ENCODE data around the gene PROX1. TPM values are rescaled to one million over a fixed set of nuclear protein-coding genes. Genes with fewer than 3 reads are reported as not detected.

Gene PROX1
- total RNA-seq, 1 experiment from 2014 or later, result 0.06 TPM

DNA sequence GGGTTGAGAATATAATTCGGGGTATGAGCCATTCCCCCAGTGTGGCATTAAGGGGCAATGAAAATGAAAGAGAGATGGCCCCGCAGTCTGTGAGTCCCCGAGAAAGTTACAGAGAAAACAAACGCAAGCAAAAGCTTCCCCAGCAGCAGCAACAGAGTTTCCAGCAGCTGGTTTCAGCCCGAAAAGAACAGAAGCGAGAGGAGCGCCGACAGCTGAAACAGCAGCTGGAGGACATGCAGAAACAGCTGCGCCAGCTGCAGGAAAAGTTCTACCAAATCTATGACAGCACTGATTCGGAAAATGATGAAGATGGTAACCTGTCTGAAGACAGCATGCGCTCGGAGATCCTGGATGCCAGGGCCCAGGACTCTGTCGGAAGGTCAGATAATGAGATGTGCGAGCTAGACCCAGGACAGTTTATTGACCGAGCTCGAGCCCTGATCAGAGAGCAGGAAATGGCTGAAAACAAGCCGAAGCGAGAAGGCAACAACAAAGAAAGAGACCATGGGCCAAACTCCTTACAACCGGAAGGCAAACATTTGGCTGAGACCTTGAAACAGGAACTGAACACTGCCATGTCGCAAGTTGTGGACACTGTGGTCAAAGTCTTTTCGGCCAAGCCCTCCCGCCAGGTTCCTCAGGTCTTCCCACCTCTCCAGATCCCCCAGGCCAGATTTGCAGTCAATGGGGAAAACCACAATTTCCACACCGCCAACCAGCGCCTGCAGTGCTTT lies 9.4 kb downstream of the PROX1 start:
- no peak for DNase-seq (ENCODE audit: low read depth)

DNA sequence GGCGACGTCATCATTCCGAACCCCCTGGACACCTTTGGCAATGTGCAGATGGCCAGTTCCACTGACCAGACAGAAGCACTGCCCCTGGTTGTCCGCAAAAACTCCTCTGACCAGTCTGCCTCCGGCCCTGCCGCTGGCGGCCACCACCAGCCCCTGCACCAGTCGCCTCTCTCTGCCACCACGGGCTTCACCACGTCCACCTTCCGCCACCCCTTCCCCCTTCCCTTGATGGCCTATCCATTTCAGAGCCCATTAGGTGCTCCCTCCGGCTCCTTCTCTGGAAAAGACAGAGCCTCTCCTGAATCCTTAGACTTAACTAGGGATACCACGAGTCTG lies 10.0 kb downstream of the PROX1 start:
- no peak for DNase-seq (ENCODE audit: low read depth)

DNA sequence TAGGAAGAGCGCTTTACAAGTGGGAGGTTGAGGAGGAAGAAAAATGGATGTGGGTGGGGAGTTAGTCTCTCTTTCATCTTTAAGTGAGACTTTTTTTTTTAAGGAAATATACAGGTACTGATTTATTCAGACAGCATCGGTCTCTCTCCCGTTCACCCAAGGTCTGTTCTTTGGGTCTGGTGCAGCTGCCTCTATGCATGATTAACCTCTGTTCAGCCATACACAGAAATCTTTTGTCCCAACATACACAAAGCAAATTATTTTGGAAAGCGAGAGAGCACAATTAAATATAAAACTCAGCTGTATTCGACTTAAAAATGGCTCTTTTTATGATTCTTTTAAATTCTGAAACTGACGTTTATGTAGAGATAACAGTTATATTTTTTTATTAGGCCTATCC lies 11.0 kb downstream of the PROX1 start:
- DNase-seq (ENCODE audit: low read depth), result no peak

DNA sequence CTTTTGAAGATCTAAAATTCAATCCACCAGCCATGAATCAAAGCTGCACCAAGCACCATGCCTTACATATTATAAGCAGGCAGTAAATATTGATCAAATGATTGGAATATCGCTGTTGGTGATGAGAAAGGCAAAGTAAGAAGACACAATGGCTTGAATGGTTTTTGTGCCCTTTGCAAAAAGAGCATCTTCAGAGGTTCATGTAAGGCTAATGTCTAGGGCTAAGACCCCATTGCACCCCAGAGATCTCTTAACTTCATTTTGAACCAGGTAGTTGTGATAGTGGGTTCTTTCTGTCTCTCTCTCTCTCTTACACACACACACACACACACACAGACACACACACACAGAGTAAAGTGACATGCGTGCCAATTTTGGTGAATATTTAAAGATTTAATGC lies 12.0 kb downstream of the PROX1 start:
- no peak for DNase-seq (ENCODE audit: low read depth)

DNA sequence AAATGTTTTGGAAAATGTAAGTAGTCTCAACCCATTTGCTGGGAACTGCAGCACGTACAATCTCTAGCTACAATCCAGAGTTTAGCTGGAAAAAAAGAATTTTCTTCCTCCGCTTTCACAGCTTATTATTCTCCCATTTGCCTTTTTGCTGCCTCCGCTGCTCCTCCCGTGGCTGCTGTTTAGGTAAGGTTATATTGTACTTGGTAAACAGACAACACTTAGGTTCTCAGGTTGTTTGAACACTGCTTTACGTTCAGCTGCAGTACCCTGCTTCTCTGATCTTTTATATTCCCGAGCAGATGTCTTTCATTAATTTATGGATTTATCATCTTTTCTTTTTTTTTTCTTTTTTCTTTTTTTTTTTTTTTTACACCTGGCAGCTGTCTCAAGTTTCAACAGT lies 14.3 kb downstream of the PROX1 start:
- DNase-seq (ENCODE audit: low read depth), result no peak

DNA sequence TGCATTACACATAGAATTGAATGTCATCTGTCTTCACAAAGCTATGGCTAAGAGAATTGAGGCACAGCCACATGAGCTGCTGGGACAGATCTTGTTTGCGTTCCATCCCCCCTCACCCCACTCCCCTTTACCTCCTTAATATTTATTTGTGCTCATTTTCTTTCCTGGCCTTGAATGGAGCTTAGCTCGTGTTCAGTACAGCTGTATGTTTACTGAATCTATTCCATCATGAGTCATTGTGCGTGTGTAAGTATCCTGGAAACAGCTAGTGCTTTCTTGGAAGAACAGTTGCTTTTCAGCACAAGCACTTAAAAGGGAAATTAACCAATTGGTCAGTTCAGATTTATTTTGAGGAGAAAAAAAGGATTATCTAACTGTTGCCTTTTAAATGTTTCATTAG lies 14.7 kb downstream of the PROX1 start:
- DNase-seq (ENCODE audit: low read depth), result peak; percentile 40

DNA sequence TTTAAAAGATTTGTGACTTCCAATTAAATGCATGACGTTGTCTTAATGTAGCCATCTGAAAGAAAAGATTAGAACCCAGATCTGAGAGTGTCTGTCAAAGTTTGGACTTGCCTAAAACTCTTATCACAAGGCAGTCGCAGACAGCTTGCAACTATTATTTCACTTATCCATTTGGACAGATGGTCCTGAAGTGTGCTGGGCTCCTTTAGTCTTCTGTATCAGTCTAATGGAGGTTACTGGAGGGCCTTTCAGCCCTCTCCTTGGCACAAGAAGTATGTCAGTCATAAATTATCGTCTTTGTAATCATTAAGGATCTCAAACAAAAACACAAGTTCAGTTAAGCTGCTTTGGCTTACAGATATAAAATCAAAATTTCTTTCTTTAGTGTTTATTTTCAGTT lies 15.5 kb downstream of the PROX1 start:
- DNase-seq (ENCODE audit: low read depth), result no peak

DNA sequence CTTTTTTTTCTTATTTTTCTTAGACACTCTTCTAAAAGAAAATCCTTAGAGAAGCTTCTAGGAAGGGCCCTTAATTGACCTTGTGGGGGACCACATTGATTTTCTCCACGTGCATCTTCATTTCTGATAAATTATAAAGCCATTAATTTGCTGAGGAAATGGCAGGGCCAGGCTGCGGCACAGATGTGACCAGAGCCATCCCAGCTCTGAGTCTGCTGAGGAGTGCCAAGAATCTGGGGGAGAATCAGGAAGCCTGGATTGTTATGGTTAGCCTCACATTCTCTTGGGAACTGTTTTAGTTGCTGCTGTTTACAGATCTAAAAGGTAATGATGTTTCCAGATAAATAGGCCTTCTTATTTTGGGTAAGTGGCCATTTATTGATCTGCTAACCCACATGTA lies 16.2 kb downstream of the PROX1 start:
- no peak for DNase-seq (ENCODE audit: low read depth)

DNA sequence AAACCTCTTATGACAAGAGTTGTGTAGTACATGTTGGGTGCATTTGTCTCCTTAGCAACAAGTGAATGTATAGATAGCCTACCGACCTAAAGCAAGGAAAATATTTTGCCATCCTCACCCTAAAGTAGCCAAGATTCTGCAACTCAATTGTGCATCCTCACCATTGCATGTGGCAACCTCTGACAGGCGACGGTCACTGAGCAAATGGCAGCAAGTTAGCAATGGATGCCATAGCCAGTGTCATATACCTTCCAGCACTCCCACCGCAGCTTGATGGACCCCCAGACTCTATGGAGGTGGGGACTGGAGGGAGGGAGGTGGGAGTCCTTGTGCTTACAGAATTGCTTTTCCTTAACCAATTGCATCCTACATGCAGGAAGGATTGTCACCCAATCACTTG lies 17.0 kb downstream of the PROX1 start:
- DNase-seq (ENCODE audit: low read depth), result no peak

DNA sequence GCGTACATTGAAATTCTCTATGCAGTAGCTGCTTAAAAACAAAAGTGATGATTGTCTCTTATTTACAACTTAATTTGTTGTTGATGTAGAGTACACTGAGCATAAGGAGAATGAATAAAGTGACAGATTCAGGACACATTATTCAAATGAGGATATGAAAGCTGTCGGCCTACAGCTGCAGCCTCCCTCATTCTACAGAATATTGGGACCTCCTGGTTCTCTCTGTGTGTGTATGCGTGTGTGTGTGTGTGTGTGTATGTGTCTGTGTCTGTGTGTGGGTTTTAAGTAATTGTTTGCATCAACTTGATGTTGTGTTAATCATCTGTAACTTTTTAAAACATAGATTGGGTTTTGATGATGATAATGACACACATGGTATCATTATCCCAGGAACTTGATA lies 17.9 kb downstream of the PROX1 start:
- DNase-seq (ENCODE audit: low read depth), result no peak

DNA sequence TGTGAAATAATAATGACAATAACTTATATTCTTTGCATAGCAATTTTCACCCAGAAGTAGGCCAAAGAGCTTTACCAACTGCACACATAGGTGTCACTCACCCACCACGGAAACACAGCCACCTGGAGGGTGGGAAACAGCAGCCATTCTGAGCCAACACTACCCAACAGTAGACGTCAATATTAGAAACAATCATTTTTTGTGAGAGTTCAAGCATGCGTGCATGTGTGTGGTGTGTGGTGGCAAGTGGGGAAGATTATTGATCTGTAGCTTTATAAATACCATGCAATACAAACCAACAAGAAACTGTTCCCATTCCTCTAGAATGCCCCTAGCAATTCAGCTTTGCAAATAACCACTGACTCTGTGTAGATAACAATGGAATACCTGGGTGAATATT lies 19.1 kb downstream of the PROX1 start:
- no peak for DNase-seq (ENCODE audit: low read depth)

DNA sequence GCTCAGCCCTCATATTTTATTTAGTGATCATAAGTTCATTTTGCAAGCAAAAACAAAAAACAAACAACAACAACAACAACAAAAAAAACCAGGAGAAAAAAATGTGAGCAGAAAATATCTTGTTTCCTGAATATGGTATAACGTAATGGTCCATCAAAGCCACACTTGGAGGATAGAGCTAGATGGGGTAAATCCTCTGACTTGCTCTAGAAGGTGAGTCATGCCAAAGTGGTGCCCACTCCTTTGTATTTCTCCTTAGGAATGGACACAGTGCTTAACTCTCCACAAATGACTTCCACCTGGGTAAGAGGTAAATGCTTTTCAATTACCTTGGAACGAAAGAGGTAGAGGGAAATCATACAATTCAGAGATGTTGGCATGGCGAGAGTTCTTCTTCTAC lies 20.6 kb downstream of the PROX1 start:
- no peak for DNase-seq (ENCODE audit: low read depth)

DNA sequence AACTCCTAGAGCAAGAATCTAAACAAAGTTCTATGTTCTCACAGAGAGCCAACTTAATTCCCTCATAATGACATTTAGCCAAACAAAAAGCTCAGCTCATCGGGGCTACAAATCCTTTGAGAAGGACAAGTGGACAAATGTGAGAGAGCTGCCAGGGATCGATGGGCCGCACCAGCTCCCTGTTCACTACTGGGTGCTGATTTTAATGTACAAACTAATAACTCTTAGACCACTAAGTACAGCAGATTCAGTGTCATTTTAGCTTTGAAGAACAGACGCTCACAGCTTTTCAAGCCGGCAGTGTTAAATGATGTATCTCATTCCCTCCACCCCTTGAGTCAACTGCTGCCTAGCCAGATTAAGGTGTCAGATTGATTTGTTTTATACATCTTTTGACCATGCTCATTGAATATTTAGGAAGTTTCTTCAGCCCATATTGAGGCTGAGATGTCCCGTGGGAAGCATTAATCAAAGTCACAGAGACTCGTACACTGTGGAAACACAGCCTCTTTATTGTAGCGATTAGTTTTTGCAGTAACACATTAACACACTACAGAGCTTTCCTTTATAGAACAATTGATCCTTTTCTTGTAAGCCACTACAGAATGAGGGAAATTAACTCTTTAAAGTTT lies 21.1 kb downstream of the PROX1 start:
- no peak for DNase-seq (ENCODE audit: low read depth)

DNA sequence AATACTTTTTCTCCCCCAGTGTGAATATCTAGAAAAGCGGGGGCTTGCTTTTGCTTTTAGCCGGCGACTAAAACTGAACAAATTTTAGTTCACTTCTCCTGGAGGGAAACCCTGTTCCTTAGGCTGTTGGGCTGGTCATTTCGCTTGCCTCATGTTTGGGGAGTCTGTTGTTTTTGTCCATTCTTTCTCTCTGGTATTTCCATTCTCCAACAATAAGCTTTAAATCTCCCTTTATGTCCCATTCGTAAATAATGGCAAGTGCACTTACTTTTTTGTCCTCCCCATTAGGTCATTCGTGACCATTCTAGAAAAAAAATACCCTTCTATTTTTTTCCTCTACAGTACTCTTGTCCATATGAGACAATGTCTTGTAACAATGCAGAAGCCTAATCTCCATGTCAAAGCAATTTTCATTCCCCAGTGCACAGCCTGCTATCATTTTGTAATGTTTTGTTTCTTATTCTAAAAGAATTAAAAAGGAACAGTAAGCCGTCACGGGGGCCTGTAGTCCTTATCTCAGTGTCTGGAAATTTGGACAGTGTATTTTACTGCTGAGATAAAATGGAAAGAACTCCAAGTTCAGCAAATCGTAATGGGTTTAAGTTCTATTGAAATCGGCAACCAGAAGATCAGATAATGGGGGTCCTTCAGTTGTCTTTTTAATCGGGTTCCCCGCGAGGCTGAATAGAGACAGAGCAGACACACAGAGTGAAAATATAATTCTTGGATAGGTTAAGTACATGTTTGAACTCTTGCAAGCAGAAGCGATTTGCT lies 21.8 kb downstream of the PROX1 start:
- DNase-seq (ENCODE audit: low read depth), result no peak

DNA sequence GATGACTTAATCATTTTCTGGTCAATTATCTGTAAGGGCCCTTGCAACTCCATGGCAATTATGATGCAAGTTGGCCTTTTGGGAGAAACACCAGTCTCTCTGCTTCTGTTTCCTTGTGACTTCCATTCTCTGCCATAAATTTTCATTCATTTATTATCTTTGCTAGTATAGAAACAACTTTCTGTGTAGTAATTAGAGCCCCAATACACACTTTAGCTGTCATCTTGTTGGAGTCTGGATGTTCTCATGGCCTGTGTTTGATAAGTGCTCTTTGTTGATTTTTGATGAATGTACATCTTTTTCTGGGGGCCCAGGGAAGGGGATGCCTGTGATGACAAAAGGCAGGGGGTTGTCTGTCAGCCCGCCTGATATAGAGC lies 22.4 kb downstream of the PROX1 start:
- DNase-seq (ENCODE audit: low read depth), result no peak

DNA sequence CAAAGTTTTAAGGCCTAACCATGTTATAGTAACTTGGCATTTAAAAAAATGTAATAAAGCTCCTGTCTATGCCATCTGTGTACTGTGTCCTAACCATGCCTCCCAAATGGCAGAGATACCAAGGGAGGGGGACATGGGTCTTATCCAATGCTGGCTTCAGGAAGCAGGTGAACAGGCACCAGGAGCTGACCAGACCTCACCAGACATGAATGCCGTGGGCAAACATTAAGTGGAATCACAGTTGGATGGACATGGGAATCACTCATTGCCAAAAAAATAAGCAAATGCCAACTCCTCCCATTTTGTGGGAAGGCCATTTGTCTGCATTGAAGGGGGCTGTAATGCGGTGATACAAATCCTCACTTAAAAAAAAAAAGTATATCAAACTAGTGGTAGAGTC lies 22.9 kb downstream of the PROX1 start:
- DNase-seq (ENCODE audit: low read depth), result no peak

DNA sequence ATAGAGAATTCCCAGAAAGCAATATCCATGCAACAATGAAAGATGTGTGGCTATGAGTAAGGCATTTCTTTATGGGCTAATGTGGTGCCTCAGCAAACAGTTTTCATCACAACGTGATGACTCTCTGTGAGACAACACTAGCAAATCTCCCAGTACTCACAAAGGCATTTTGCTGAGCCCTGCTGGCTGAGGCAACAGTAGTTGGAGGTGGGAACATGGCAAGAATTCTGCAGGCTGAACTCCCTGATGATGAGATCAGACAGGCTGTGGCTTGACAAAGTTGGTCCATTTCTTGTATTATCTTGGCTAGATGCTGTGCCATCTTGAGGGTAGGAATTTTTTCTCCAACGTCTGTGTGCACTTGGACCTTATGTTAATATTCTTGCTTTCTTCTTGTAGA lies 24.6 kb downstream of the PROX1 start:
- DNase-seq (ENCODE audit: low read depth), result no peak

DNA sequence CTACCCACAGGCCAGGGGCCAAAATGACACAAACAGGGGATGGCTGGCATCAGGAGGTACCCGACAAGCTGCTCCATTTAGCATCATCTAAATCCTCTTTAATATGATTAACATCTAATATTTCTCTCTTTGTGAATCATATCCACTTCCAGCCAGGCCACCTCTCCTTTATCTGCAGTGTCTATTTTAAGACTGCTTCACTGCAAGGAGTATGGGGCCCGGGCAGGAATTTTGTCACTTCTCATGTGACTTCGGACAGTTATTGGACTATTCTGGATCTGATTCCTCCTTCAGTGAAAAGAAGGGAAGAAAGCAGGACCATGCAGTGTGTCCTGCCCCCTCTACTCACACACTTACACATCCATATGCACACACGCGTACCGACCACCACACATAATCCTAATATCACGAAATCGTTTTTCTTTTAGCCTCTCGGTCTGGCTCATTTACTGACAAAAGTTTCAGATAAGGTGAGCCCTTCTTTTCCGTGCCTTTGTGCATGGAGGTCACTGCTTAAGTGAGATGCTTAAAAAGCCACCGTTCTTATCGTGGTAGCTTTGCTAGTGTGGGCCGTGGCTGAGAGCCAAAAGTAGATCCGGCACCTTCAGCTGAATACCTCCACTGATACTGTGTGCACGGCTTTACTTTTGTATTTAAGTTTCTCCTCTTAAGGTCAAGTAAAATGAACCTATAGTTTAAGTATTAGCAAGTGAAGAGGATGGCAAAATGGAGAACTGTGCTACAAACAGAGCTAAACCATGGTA lies 26.0 kb downstream of the PROX1 start:
- DNase-seq (ENCODE audit: low read depth), result no peak

DNA sequence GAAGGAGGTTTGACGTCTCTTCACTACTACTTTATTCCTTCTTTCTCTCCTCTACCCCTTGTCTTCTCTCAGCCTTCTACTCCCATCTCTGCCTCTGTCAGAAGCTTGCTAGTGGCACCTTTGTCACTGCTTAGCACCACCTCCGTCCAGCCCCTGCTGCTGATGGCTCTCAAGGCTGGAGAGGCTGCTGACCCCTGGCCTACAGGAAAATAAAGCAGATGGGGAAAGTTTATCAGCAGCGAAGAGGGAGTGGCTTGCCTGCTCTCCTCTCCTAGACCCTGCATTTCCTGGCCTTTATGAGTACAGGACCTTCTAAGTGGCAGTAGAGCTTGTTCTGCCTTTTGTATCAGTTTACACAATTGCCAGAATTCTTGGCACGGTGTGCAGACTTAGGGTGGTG lies 27.0 kb downstream of the PROX1 start:
- no peak for DNase-seq (ENCODE audit: low read depth)

DNA sequence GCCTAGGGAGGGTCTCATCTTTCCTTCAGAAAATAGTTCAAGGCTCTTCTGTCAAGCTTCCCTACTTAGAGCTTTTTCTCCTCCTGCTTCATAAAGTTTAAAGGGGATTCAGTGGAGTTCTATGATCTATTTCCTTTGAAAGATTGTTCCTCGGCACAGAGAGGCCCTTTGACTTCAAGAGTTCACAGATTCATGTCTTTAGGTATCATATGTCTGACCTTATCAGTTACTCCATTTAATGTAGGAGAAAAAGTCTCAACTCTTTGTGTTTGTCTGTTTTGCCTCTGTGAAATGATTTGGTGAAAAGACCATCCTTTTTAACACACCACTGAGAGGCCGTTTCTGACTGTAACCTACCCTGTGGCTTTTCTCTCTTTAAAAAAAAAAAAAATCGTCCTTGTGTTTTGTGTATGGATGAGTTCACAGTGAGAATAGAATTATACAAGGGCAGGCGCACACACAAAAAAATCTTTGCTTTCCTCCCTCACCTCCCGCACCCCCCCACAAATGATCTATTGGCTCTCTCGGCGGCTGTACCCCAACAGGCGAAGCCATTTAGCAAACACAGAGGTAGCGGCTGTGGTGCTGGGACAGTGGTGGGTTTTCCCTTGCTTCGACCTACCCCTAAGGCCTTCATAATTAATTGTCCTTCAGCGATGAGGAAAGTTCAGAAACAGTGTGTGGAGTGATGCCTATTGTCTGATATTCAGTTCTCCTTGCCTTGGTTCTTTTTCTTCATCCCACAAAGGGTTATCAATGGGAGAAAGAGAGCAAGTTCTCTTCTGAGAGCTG lies 29.6 kb downstream of the PROX1 start:
- DNase-seq (ENCODE audit: low read depth), result no peak
